Measurements from ENCODE around the gene KRT78. TPM values are rescaled to one million over a fixed set of nuclear protein-coding genes. Genes with fewer than 3 reads are reported as not detected.

KRT78 gene
- total RNA-seq, 6 experiments from 2014 or later, result 0.30 TPM; not detected in 5

- TF ChIP-seq CTCF (IDR thresholded peaks at IDR 0.05), result no peak
- Mint-ChIP-seq H3K27me3 (ENCODE audit: insufficient read depth) (peaks cover 41% of the 10 kb centered on the region), H3K4me1 (ENCODE audit: low read depth) (peaks cover 15% of the 10 kb centered on the region), H3K4me3 (no peak overlapping the region), H3K9me3 (no peaks in the 10 kb centered on the region), H3K27ac (no peak overlapping the region), H3K36me3 (ENCODE audit: low read depth) (no peaks in the 10 kb centered on the region; the same call in 1 of the 2 replicates)
- DNase-seq, result no peak
Measured at GRCh38 chr12:52790427-52791270, 58.1 kb downstream of the KRT78 start.

GRCh38 chr12:52789637-52790426 lies 59.0 kb downstream of the KRT78 start:
- no peak for DNase-seq
- Mint-ChIP-seq H3K36me3 (ENCODE audit: low read depth) (no peaks in the 10 kb centered on the region; the same call in 1 of the 2 replicates), H3K4me1 (ENCODE audit: low read depth) (peaks cover 11% of the 10 kb centered on the region), H3K4me3 (no peak overlapping the region), H3K27ac (no peak overlapping the region), H3K27me3 (ENCODE audit: insufficient read depth) (peaks cover 45% of the 10 kb centered on the region), H3K9me3 (no peaks in the 10 kb centered on the region)
- TF ChIP-seq CTCF (IDR thresholded peaks at IDR 0.05), result no peak

- H3K36me3 Mint-ChIP-seq (ENCODE audit: low read depth), result no peaks in the 10 kb centered on the region; the same call in 1 of the 2 replicates
- TF ChIP-seq CTCF (IDR thresholded peaks at IDR 0.05), result no peak
- H3K9me3 Mint-ChIP-seq, result no peaks in the 10 kb centered on the region
Measured at GRCh38 chr12:52788876-52789636, 59.7 kb downstream of the KRT78 start.

GRCh38 chr12:52788192-52788875 lies 60.5 kb downstream of the KRT78 start:
- H3K27me3 Mint-ChIP-seq (ENCODE audit: insufficient read depth), result peaks cover 53% of the 10 kb centered on the region
- DNase-seq, result no peak
- H3K9me3 Mint-ChIP-seq, result no peaks in the 10 kb centered on the region
- H3K27ac Mint-ChIP-seq, result no peak overlapping the region
- no peaks in the 10 kb centered on the region; the same call in 1 of the 2 replicates for H3K36me3 Mint-ChIP-seq (ENCODE audit: low read depth)
- no peak overlapping the region for H3K4me3 Mint-ChIP-seq
- no peaks in the 10 kb centered on the region for H3K4me1 Mint-ChIP-seq (ENCODE audit: low read depth)
- TF ChIP-seq CTCF (IDR thresholded peaks at IDR 0.05), result no peak

More at GRCh38 chr12:52788876-52789636, 59.7 kb downstream of the KRT78 start:
- DNase-seq, result no peak
- no peak overlapping the region for H3K4me3 Mint-ChIP-seq
- no peak overlapping the region for H3K27ac Mint-ChIP-seq
- peaks cover 52% of the 10 kb centered on the region for H3K27me3 Mint-ChIP-seq (ENCODE audit: insufficient read depth)
- peaks cover 3% of the 10 kb centered on the region for H3K4me1 Mint-ChIP-seq (ENCODE audit: low read depth)

Other genes starting within 250 kb of the KRT78 start
- not detected for gene KRT72, start 247.5 kb downstream of the KRT78 start, total RNA-seq (2021; fragmentation: NEBNext Ultra II Directional; extraction: Animal tissue kit (Norgen Biotek cat#: 25700))
- gene KRT73, start 230.4 kb downstream of the KRT78 start, total RNA-seq (2021; fragmentation: NEBNext Ultra II Directional; extraction: Animal tissue kit (Norgen Biotek cat#: 25700)), result not detected
- gene KRT2, start 196.8 kb downstream of the KRT78 start, total RNA-seq (2021; fragmentation: NEBNext Ultra II Directional; extraction: Animal tissue kit (Norgen Biotek cat#: 25700)), result not detected
- not detected for gene KRT1, start 168.6 kb downstream of the KRT78 start, total RNA-seq (2021; fragmentation: NEBNext Ultra II Directional; extraction: Animal tissue kit (Norgen Biotek cat#: 25700))
- not detected for gene KRT77, start 145.5 kb downstream of the KRT78 start, total RNA-seq (2021; fragmentation: NEBNext Ultra II Directional; extraction: Animal tissue kit (Norgen Biotek cat#: 25700))
- not detected for gene KRT76, start 71.6 kb downstream of the KRT78 start, total RNA-seq (2021; fragmentation: NEBNext Ultra II Directional; extraction: Animal tissue kit (Norgen Biotek cat#: 25700))
- gene KRT3, start 52.9 kb downstream of the KRT78 start, total RNA-seq (2021; fragmentation: NEBNext Ultra II Directional; extraction: Animal tissue kit (Norgen Biotek cat#: 25700)), result not detected
- gene KRT4, start 34.9 kb downstream of the KRT78 start, total RNA-seq (2021; fragmentation: NEBNext Ultra II Directional; extraction: Animal tissue kit (Norgen Biotek cat#: 25700)), result under 1 TPM in 4 of 6 experiments, not detected in 2; 0.18 to 0.31 (median 0.30) TPM
- gene KRT79, start 14.7 kb downstream of the KRT78 start, total RNA-seq (2021; fragmentation: NEBNext Ultra II Directional; extraction: Animal tissue kit (Norgen Biotek cat#: 25700)), result not detected
- 10 to 100 TPM; 41.4 to 50.4 (median 44.8) TPM for gene KRT8, start 56.1 kb upstream of the KRT78 start, total RNA-seq (2021; fragmentation: NEBNext Ultra II Directional; extraction: Animal tissue kit (Norgen Biotek cat#: 25700))
- gene KRT18, start 100.1 kb upstream of the KRT78 start, total RNA-seq (2021; fragmentation: NEBNext Ultra II Directional; extraction: Animal tissue kit (Norgen Biotek cat#: 25700)), result 100 to 1,000 TPM; 556 to 745 (median 582) TPM
- gene EIF4B, start 157.5 kb upstream of the KRT78 start, total RNA-seq (2021; fragmentation: NEBNext Ultra II Directional; extraction: Animal tissue kit (Norgen Biotek cat#: 25700)), result 100 to 1,000 TPM; 376 to 437 (median 392) TPM
- gene TNS2, start 201.1 kb upstream of the KRT78 start, total RNA-seq (2021; fragmentation: NEBNext Ultra II Directional; extraction: Animal tissue kit (Norgen Biotek cat#: 25700)), result 10 to 100 TPM; 44.3 to 69.2 (median 58.9) TPM
- 10 to 100 TPM; 50.5 to 59.4 (median 54.9) TPM for gene SPRYD3, start 230.4 kb upstream of the KRT78 start, total RNA-seq (2021; fragmentation: NEBNext Ultra II Directional; extraction: Animal tissue kit (Norgen Biotek cat#: 25700))
- gene IGFBP6, start 248.7 kb upstream of the KRT78 start, total RNA-seq (2021; fragmentation: NEBNext Ultra II Directional; extraction: Animal tissue kit (Norgen Biotek cat#: 25700)), result 100 to 1,000 TPM; 317 to 444 (median 430) TPM